Chondrocyte (in vitro differentiated cells): ENCODE measurements around the gene MSLN. TPM values are rescaled to one million over a fixed set of nuclear protein-coding genes. Genes with fewer than 3 reads are reported as not detected.
A peak's percentile ranks its signal among the peaks of the same experiment; 100 is the strongest.

Source experiments
- DNase-seq: peaks from one replicate; pipeline ENCODE4 v3.0.0; 2021; ENCODE audit warnings: mixed read lengths, low spot score
- H3K27ac Mint-ChIP-seq: one replicate; pipeline ENCODE4 v1.8.0; 2021; ENCODE audit warnings: mild to moderate bottlenecking, moderate library complexity, mixed read lengths; ENCODE audit not compliant: unreplicated experiment
- H3K27me3 Mint-ChIP-seq: 2 replicates; pipeline ENCODE4 v1.8.0; 2021; ENCODE audit warnings: low read depth, mixed read lengths
- H3K36me3 Mint-ChIP-seq: 2 replicates; pipeline ENCODE4 v1.8.0; 2021; ENCODE audit warnings: low read depth, mixed read lengths
- H3K4me1 Mint-ChIP-seq: 2 replicates; pipeline ENCODE4 v1.8.0; 2021; ENCODE audit warnings: low read depth, mild to moderate bottlenecking, mixed read lengths
- H3K4me3 Mint-ChIP-seq: one replicate; pipeline ENCODE4 v1.8.0; 2021; ENCODE audit warnings: mild to moderate bottlenecking, moderate library complexity, mixed read lengths; ENCODE audit not compliant: unreplicated experiment
- H3K9me3 Mint-ChIP-seq: 2 replicates; pipeline ENCODE4 v1.8.0; 2021; ENCODE audit warnings: low read depth, mixed read lengths
- CTCF ChIP-seq: fragments of 200-600 bp; sonication (generic); IDR thresholded peaks from 2 replicates; pipeline ENCODE4 v1.5.0; 2021; ENCODE audit warnings: antibody characterized with exemption, mild to moderate bottlenecking, moderate library complexity
- total RNA-seq: library from RNA; stranded (reverse); gene quantifications from 3 replicates; pipeline ENCODE4 v1.2.1, GENCODE V29; 2021

Gene MSLN
- total RNA-seq, 1 donor from 2014 or later: not detected

GRCh38 chr16:761625-762513 is 1.3 kb downstream of the MSLN start:
- Mint-ChIP-seq H3K27ac (no peak overlapping the region), H3K4me1 (no peaks in the 10 kb centered on the region), H3K4me3 (no peak overlapping the region), H3K9me3 (no peaks in the 10 kb centered on the region), H3K27me3 (peaks cover 3% of the 10 kb centered on the region), H3K36me3 (no peaks in the 10 kb centered on the region)
- TF ChIP-seq CTCF: no peak
- peak; percentile 86 for DNase-seq

GRCh38 chr16:762595-763268 is 2.2 kb downstream of the MSLN start:
- no peaks in the 10 kb centered on the region for H3K36me3 Mint-ChIP-seq
- no peaks in the 10 kb centered on the region for H3K4me1 Mint-ChIP-seq
- DNase-seq: peak; percentile 86
- TF ChIP-seq CTCF: no peak
- no peak overlapping the region for H3K27ac Mint-ChIP-seq
- no peak overlapping the region for H3K4me3 Mint-ChIP-seq
- no peaks in the 10 kb centered on the region for H3K9me3 Mint-ChIP-seq
- peaks cover 1% of the 10 kb centered on the region for H3K27me3 Mint-ChIP-seq

- Mint-ChIP-seq H3K4me1 (no peaks in the 10 kb centered on the region), H3K9me3 (no peaks in the 10 kb centered on the region), H3K36me3 (no peaks in the 10 kb centered on the region), H3K4me3 (no peak overlapping the region), H3K27me3 (peaks cover 1% of the 10 kb centered on the region), H3K27ac (no peak overlapping the region)
- peak; percentile 87 for DNase-seq
- no peak for TF ChIP-seq CTCF
These were observed 3.0 kb downstream of the MSLN start for GRCh38 chr16:763369-764183.

GRCh38 chr16:764184-764750 is 3.7 kb downstream of the MSLN start:
- H3K27ac Mint-ChIP-seq: no peak overlapping the region
- H3K9me3 Mint-ChIP-seq: no peaks in the 10 kb centered on the region
- no peaks in the 10 kb centered on the region for H3K4me1 Mint-ChIP-seq
- H3K36me3 Mint-ChIP-seq: no peaks in the 10 kb centered on the region
- no peak for DNase-seq
- H3K27me3 Mint-ChIP-seq: peaks cover 1% of the 10 kb centered on the region
- no peak overlapping the region for H3K4me3 Mint-ChIP-seq
- no peak for TF ChIP-seq CTCF
